NCI-H2081 treated with DMSO at 0.1 percent for 48 hours (cell line): ENCODE data around the gene LPP.

ENCODE experiments used
- DNase-seq: peaks from one replicate; lab custom pipeline; 2025; lab: John Stamatoyannopoulos, UW

Gene LPP

GRCh38 chr3:188796122-188796631 lies 642.2 kb downstream of the LPP start:
- DNase-seq, result no peak

DNA sequence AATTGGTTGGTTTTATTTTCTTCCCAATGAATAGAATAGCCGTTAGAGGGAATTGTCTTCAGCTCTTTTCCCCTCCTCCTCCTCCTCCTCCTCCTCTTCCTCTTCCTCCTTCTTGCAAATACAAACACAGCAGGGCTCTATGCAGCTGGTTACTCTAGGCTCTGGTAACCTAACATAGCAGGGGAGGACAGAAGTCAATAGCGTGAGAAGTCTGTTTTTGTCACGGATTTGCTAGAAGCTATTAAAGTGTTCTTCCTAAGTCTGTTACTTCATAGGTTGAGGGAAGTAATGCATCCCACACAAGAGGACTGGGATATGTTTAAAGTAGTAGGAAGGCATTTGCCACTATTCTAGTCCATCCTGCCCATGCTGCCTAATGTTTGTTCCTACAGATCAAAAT lies 643.1 kb downstream of the LPP start:
- no peak for DNase-seq

DNA sequence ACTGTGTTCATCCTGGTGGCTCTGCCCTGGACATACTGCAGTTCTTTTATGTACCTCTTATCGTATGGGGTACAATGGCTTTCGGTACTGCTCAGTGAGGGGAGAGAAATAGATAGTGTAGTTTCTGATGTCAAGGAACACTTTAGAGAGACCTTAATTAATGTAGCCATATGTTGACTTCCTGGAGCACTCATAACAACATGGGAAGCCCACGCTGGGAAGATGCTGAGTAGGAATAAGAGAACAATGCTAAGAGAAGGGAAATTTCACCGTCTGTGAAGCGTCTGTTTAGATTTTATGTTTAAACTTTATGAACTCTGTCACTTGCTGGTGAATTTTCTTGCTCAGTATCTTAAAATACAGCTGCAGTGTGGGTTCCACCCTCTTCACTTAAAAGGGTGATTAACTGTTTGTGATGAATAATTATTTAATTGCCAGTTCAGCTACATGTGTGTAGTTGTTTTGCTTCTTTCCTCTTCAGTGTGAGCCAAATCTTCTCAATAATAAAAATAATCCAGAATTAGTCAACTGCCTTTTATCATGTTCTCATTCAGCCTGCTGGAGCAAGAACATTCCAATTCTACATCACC lies 644.7 kb downstream of the LPP start:
- DNase-seq, result no peak

DNA sequence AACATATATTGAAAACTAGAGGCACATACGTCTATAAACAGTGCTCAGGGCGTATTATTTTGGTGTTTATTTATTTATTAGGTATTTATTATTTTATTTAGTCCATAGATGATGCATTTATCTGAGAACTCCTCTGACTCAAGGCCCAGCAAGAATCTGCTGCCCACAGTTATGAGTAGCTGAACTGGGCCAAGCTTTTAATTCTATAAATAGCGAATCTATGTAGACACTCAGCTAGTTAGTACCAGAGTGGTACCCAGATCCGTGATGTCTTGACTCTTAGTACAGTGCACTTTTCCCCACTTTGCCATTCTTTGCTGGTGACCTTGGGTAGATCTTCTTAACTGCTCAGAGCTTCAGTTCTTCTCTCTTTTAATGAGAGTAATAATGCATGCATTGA lies 647.4 kb downstream of the LPP start:
- DNase-seq, result no peak

DNA sequence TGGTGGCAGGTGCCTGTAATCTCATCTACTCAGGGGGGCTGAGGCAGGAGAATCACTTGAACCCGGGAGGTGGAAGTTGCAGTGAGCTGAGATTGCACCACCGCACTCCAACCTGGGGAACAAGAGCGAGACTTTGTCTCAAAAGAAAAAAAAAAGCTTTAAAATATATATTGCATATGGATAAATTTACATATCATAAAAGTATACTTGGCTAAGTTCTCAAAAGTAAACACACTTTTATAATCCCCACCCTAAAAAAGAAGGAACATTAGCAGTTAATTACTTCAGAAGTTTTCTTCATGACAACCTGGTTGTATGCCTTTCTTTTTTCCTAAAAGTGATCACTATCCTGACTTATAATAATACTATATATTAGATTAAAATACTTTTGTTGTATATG lies 648.7 kb downstream of the LPP start:
- no peak for DNase-seq

GRCh38 chr3:188807006-188807405 lies 653.0 kb downstream of the LPP start:
- DNase-seq, result no peak

- DNase-seq, result no peak
Measured at GRCh38 chr3:188812198-188812597, 658.2 kb downstream of the LPP start.

DNA sequence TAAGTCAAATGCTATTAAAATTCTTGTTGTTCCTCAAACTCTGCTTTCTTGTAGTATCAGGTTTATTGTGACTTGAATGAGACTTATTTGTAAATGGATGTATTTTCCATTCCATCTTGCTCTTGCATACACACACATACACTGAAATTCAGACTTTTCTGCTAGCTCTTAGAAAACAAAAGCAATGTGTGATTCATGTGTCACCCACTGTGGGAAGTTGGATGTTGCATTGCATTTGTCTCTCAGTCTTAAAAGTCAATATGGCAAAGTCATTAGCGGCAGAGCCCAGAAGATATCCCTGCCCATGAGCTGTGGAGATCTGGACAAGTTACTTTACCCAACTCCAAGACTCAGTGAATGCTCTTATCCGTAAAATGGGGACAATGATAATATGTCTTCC lies 660.6 kb downstream of the LPP start:
- DNase-seq, result no peak

DNA sequence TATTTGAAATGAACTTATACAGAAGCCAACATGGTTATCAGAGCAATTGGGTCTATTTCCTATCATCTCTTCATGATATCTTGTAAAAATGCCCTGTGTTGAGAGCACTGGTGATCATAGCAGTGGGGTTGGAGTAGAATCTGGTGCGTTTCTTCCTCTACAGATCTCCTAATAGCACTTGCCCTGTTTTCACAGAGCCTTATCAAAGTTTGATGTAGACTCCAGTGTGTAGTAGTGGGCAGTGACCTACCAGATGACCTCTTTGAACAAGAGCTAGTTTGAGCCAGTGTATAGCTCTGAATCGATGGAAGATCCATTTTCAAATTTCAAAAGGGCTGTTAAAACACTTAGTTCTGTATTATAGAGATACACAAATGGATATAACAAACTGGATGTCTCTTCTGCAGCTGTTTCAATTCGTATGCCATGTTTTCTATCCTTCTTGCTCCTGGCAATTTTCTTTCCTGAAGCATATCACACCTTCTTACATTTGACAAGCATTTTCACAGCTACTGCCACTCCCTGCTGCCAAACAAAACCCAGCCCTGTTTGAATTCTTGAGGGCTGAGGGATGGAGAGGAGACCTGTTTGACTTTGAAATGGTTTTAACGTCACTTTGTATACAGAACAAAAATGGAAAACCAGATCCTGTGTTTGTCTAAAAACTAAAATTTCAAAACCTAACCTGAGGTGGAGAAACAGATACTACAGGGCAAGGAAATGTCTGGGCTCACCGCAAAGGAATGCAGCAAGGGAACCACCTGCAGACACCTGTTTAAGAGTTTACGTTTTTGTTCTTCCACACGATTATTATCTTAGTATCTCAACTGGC lies 663.4 kb downstream of the LPP start:
- DNase-seq, result no peak

GRCh38 chr3:188817935-188818269 lies 663.9 kb downstream of the LPP start:
- no peak for DNase-seq

DNA sequence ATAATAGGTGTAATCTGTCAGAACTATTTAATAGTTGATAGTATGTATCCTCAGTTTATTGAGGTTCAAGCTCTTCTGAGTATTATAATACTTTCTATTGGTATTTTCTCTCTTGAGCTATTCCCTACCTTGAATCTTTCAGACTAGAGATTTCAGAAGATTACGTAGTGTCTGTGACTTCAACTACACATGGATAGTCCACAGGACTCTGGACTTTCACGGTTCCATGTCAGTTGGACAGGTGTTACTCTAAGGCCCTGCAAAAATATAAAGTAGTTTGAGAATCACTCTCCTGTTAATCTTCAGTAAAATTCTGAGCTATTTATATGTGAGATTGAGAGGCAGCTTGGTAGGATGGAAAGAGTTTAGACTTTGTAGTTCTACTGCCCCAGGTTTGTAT lies 664.3 kb downstream of the LPP start:
- DNase-seq, result no peak

DNA sequence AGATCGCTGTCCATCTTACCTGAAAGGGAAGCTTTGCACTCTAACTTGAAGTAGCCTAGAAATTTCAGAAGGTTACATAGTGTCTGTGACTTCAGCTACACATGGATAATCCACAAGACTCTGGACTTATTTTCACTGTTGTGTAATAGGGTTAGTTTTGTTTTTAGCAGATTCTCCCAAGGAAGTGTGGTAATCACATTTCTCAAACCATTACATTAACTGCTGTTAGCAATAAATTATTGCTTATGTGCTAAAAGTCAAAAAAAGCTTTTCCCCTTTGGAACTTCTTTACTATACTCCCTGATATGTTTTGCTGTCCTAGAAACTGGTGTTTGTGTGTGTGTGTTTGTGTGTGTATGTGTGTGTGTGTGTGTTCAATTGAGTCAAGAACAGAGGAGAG lies 666.0 kb downstream of the LPP start:
- DNase-seq, result no peak

DNA sequence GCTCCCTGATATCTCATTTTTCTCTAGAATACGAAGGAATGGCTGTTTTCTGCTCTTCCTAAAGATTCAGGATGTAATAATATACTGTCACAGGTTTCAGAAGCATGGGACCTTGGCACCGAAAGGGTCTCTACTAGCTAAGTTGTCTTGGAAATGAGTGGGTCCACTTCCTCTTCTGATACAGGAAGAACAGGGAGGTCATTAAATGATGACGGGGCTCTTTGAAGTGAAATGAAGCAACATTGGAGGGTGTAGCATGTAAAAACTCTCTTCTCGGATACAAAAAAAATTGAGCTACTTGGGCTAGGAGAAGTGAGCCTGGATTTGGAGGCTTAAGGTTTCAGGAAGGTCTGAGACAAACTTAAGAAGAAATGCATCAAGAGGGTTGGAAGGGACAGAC lies 668.0 kb downstream of the LPP start:
- DNase-seq, result no peak

GRCh38 chr3:188822411-188822810 lies 668.5 kb downstream of the LPP start:
- DNase-seq, result no peak

DNA sequence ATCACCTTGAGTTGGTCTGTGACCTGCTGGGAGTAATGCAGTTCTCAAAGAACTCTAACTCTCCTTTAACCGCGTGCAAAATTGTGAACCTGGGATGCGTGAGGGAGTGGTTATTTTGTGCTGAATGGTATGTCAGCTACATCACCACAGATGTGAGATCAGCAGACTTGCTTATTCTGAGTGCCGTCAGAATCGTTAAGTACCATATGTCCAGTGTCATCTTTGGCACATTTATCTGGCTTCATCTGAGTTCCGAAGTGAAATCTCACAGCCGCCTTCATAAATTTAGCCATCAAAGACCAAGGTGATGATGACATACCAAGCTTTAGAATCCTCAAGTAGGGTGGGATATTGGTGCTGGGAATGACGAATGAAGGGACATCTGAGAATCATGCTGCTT lies 670.6 kb downstream of the LPP start:
- DNase-seq, result no peak

- no peak for DNase-seq
Measured at GRCh38 chr3:188825901-188826300, 671.9 kb downstream of the LPP start.

DNA sequence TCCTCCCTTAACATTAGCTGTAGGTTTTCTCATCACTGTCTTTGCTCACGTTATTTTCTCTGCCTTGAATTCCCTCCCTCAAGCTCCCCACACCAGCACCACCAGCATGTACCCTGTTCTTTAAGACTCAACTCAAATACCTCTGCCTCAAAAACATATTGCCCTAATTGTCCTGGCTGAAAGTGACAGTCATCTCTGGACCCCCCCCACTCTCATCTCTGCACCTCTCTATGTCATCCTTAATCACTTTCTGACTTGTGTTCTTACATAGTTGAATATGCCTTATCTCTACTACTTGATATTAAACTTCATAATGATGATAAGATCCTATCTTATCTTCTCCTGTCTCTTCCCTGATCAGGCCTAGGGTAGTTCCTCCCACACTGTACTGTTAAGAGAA lies 672.6 kb downstream of the LPP start:
- DNase-seq, result no peak

DNA sequence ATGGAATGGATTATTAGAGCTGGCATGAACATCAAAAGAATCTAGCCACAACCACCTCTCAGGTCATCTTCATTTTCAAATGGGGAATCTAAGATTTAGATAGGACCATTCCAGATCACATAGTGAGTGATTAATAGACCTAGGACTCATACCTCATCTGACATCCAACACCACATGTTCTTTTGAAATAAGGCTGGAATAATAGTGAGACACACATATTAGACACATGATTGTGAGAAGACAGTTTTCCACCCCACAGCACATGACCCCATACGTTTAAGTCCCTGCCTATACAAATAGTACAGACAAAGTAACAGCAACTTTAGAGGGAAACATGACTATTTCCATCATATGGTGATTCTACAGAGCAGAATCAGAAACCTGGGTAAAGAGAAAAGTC lies 673.1 kb downstream of the LPP start:
- no peak for DNase-seq

- DNase-seq, result no peak
Measured at GRCh38 chr3:188827576-188827975, 673.6 kb downstream of the LPP start.

- DNase-seq, result no peak
Measured at GRCh38 chr3:188829130-188829529, 675.2 kb downstream of the LPP start.

DNA sequence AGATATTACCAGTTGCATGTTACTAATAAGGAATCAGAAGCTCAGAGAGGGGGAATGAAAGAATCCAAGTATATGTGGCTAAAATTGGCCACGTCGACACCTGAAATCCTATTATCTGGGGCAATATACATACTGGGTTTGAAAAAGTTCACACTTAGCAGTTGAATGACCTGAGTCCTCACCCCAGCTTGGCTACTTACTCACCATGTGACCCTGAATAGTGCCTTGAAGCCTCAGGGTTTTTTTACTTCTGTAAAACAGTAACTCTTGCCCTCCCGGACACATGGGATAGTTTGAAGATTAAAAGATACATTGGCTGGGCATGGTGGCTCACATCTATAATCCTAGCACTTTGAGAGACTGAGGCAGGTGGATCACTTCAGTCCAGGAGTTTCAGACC lies 675.6 kb downstream of the LPP start:
- DNase-seq, result no peak

GRCh38 chr3:188830893-188831292 lies 676.9 kb downstream of the LPP start:
- no peak for DNase-seq

DNA sequence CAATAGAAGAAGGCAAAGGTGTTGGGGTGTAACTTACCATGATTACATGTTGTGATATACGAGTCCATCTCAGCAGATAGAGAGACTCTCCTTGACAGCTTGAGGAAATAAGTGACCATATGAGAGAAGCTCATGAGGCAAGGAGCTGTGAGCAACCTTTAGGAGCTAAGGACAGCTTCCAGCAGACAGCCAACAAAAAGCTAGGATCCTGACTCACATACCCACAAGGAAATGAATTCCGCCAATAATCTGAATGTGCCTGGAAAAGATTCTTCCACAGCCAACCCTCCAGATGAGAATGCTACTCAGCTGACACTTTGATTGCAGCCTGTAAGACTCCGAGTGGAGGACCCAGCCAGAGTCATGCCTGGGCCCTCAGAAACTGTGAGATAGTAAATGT lies 678.2 kb downstream of the LPP start:
- DNase-seq, result no peak
